Measurements from ENCODE around the gene KMT2C. TPM values are rescaled to one million over a fixed set of nuclear protein-coding genes. Genes with fewer than 3 reads are reported as not detected.
"Not testable (repeated sequence)": the region's sequence is repeated elsewhere in the genome, so short reads cannot be mapped to it uniquely, and the experiment has no call there.

Gene KMT2C
- 12.9 and 74.3 TPM in 2 replicates for total RNA-seq

DNA sequence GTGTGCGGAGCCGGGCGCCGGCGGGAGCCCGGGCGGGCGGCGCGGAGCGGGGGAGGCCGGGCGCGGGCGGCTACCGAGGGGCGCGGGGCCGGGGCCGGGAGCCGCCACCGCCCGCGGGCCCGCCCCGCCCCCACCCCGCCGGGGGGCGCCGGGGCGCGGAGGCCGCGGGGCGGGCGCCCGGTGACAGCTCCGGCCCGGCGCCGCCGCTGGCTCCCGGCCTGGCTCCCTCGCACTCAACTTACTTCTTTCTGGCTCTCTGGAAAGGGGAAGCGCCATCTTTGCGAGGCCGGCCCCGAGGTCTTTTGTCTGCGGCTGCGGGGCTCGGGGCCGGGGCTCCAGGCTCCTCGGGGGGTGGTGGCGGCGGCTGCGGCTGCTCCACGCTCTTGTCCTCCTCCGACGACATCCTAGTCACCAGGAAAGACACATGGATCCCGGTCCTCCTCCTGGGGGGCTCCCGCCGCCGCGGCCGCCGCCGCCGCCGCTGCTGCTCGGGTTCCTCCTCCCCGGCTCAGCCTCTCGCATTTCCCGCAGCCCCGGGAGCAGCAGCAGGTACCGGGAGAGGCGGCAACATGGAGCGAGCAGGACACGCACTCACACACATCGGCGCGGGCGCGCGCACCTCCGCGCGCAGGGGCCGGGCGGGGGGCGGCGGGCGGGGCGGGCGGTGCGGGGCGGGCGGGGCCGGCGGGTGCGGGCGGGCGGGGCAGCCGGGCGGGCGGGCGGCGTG is at the start of gene KMT2C:
TSS of gene KMT2C (minus strand) at position 620 of the 727 bp plus-strand sequence. CDS start at position 403, 217 bp downstream.
- no peak for DNase-seq (ENCODE audit: low read depth)

DNA sequence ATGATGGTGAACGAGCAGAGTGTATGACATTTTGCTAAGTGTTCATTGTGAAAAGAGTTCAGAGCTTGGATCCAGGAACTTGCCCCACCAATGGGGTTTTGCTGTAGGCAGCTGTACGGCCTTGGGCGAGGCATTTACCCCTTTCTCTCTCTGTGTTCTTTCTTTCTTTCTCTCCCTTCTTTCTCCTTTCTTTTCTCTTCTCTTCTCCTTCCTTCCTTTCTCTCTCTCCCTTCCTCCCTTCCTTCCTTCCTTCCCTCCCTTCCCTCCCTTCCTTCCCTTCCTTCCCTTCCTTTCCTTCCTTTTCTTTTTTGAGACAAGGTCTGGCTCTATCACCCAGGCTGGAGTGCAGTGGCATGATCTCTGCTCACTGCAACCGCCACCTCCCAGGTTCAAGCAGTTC is 45.3 kb upstream of the KMT2C start:
- DNase-seq (ENCODE audit: low read depth), result no peak

DNA sequence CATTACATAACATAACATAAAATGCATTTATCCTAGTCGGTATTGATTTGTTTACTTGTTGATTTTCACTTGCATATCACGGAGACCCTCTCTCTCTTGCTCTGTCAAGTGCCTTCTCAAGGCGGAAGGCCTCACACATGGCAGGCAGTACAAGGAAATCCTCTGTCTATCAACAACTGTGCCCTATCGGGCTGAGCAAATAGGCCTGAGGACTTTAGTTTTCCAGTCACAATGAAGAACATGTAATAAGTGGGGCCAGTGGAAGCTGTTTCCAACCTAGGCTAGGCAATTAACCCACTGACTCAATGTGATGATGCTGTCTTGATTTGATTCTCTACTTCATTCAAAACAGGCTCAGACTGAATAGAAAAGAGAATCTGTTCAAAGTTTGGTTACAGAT is 44.9 kb upstream of the KMT2C start:
- no peak for DNase-seq (ENCODE audit: low read depth)

DNA sequence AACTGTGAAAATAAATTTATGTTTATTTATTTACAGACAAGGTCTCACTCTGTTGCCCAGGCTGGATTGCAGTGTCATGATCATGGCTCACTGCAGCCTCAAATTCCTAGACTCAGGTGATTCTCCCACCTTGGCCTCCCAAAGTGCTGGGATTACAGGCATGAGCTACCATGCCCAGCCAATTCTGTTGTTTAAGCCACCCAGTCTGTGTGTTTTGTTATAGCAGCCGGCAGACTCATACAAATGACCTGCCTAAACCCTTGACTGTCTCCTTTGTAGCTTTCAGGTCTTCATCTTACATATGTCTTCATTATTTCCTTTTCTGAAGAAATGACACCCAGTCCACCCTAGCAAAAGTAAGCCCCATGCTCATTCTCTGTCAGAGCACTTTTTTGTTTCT is 43.8 kb upstream of the KMT2C start:
- no peak for DNase-seq (ENCODE audit: low read depth)

DNA sequence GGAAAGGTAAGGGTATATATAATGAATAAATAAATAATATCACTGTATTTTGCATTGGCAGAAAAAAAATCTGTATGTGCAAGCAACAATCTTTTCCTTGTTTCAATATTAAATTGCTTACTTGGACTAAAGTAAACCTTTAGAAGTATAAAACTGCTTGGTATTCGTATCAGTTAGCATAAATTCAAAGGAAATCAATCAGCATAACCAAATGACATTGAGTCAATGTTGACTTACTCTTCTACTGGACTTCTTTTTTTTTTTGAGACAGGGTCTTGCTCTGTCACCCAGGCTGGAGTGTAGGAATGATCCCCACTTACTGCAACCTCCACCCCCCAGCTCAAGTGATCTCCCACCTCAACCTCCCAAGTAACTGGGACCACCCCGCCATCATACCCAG is 42.3 kb upstream of the KMT2C start:
- DNase-seq (ENCODE audit: low read depth), result no peak

DNA sequence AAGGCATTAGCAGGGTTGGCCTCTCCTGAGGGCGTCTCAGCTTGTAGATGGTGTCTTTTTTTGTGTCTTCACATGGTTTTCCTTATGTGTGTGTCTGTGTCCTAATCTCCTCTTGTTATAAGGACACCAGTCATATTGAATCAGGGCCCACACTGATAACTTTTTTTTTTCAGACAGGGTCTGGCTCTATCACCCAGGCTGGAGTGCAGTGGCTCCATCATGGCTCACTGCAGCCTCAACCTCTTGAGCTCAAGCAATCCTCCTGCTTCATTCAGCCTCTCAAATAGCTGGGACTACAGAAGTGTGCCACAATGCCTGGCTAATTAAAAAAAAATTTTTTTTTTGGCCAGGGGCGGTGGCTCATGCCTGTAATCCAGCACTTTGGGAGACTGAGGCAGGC is 41.3 kb upstream of the KMT2C start:
- DNase-seq (ENCODE audit: low read depth), result no peak

DNA sequence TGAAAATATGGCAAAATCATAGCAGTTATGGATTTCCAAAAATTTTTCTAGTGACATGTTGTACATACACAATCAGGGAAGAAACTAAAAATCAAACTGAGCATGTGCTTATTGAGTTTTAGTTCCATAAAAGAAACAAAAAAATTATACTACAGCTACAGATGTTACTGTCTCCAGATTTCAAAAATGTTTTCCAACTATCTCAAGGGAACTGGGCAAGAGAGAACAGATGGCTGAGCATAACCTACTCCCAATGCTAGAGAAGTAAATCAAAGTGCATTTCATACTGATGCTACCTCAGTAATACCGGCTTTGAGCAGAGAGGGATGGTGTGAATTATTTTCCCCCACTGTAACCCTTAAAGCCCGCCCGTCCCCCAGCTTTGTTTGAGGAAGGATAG is 40.7 kb upstream of the KMT2C start:
- no peak for DNase-seq (ENCODE audit: low read depth)

DNA sequence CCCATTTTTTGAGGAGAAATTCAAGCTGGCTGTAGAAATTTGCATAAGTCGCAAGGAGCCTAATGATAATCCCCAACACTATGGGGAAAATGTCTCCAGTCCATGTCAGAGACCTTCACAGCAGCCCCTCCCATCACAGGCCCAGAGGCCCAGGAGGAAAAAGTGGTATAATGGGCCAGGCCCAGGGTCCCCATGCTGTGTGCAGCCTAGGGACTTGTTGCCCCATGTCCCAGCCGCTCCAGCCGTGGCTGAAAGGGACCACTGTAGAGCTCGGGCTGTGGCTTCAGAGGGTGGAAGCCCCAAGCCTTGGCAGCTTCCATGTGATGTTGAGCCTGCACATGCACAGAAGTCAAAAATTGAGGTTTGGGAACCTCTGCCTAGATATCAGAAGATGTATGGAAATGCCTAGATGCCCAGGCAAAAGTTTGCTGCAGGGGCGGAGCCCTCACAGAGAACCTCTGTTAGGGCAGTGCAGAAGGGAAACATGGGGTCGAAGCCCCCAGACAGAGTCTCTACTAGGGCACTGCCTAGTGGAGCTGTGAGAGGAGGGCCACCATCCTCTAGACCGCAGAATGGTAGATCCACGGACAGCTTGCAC is 35.3 kb upstream of the KMT2C start:
- not testable (repeated sequence) for DNase-seq (ENCODE audit: low read depth)

DNA sequence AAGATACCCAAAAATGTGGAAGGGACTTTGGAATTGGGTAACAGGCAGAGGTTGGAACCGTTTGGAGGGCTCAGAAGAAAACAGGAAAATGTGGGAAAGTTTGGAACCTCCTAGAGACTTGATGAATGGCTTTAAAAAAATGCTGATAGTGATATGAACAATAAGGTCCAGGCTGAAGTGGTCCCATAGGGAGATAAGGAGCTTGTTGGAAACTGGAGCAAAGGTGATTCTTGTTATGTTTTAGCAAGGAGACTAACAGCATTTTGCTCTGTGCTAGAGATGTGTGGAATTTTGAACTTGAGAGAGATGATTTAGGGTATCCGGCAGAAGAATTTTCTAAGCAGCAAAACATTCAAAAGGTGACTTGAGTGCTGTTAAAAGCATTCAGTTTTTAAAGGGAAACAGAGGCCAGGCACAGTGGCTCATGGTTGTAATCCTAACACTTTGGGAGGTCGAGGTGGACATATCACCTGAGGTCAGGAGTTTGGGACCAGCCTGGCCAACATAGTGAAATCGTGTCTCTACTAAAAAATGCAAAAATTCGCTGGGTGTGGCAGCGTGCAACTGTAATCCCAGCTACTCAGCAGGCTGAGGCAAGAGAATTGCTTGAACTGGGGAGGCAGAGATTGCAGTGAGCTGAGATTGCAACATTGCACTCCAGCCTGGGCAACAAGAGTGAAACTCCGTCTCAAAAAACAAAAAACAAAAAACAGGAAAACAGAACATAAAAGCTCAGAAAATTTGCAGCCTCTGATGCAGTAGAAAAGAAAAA is 34.6 kb upstream of the KMT2C start:
- DNase-seq (ENCODE audit: low read depth), result not testable (repeated sequence)

DNA sequence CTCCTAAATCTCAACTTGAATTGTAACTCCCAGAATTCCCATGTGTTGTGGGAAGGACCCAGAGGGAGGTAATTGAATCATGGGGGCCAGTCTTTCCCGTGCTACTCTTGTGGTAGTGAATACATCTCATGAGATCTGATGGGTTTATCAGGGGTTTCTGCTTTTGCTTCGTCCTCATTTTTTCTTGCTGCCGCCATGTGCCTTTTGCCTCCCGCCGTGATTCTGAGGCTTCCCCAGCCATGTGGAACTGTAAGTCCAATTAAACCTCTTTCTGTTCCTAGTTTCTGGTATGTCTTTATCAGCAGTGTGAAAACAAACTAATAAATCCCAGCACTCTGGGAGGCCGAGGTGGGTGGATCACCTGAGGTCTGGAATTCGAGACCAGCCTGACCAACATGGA is 33.8 kb upstream of the KMT2C start:
- DNase-seq (ENCODE audit: low read depth), result not testable (repeated sequence)

DNA sequence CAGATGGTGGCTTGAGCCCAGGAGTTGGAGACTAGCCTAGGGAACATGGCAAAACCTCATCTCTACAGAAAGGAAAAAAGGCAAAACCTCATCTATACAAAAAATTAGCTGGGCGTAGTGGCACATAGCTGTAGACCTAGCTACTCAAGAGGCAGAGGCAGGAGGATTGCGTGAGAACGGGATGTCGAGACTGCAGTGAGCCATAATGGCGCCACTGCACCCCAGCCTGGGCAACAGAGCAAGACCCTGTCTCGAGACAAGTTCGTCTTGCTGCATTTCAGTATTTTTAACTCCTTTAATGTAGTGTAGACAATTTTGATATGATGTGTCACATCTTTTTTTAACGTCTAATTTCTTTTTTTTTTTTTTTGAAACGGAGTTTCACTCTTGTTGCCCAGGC is 31.4 kb upstream of the KMT2C start:
- no peak for DNase-seq (ENCODE audit: low read depth)

DNA sequence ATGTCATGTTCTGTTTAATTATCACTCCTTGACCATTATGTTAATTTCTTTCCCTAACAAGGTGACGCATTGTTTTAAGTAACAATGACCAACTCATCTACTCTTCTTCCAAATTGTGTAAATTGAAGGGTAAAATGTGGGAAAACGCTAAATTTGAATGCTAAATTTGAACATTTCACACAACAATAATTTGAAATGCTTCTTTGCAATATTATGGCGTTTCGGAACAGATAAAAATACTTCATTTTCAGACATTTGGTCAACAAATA is 29.2 kb upstream of the KMT2C start:
- DNase-seq (ENCODE audit: low read depth), result no peak

DNA sequence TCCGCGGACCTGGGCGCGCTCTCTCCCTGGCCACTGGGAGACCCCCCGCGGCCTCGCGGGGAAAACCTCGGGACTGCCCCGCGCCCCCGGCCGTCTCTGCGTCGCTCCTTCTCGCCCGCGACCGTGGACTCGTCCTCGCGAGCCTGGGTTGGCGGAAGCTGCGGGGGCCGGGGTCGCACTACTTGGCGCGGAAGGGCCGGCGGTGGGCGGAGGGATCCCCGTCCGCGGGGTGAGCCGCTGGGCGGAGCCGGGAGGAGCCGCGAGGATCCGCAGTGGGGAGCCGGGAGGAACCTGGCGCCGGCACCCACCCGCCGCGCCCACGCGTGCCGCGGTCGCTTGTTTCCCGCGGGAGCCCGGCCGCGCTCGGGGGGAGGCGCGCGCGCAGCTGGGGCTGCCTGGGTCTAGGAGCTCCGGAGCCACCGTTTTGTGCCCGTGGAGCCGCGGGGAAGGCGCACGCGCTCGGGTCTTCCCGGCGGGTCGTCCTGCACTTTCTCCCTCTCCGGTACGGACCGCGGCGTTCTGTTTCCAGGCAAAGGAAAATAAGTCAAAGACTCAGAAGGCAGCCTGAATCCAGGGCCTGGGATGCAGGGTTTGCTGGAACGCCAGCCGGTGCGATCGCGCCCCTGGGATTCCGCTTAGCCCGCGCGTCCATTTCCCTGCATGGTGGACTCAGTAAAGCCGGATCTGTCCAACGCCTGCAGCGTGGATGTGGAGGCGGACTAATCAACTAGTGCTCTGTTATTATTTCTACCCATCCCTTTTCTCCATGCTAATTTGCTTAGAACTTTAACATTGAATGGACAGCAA is 28.7 kb upstream of the KMT2C start:
- DNase-seq (ENCODE audit: low read depth), result peak; percentile 30

DNA sequence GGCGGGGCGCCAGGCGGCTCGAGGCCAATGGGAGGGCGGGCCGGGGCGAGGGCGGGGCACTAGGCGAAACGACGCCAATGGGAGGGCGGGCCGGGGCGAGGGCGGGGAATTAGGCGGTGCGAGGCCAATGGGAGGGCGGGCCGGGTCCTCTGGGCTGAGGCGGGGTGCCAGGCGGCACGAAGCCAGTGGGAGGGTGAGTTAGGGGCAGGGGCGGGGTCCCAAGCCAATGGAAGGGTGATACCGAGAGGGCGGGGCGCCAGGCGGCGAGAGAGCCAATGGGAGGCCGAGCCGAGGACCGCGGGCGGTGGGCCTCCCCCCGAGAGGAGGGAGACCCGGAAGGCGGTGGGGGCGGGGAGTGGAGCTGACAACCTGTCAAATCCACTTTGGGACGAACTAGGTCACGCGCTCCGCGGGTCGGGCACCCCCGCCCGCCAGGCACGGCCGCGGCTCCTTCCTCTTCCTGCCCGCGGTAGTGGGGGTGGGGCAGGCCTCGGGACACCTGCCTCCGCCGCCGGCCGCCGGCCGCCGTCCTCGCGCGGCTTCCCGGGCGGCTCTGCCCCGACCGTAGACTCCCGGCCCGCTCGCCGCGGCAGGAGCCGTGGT is 28.0 kb upstream of the KMT2C start:
- DNase-seq (ENCODE audit: low read depth), result peak; percentile 91

DNA sequence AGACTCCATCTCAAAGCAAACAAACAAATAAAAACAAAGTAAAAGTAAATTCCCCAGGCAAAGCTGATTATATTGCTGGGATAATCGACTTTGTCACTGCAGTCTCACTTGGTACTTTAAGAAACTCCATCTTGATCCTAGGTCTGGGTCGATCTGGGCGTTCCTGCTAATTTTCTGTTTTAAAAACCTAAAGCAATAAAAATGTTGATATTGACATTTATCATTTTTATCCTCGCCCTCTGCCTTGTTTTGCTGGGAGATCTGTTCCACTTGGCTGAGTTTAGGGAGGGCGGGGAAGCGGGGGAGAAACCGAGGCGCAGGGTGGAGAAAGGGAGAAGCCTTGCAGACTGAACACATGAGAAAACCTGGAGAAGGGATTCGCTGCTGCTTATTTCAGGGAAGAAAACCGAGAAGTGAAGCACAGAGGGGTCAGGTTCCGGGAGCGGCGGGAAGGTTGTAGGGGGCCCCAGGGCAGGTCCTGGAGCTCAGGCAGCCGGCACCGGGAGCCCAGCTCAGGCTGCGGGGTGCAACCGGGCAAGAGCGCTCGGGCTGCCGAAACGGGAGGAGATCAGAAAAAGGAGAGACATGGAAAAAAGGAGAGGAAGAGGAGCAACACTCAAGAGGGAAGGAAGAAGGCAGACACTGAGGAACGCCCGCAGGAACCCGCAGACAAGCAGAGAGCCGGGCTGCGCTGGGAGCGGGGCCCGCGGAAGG is 27.3 kb upstream of the KMT2C start:
- DNase-seq (ENCODE audit: low read depth), result peak; percentile 50

DNA sequence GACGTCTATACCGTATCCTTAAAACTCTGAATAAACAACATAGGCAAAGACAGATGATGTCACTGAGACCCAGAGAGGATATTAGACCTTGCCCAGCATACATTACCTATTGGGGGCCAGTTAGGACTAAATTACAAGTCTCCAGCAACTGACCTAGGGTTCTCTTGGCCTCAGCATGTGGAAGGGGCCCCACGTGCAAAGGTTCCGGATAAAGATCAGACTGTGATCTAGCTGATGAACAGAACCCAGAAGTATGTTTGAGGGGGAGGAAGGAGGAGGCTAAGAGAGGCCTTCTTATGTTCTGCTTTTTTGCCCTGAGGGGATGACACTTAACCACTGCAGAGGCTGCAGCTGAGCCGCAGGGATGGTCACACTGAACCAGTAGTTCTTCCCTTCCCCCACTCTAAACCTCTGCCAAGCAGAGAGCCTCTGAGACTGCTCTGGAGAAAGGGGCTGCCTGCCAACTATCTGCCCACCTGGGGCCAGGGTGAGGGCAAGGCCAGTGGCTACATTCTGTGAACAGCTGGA is 24.0 kb upstream of the KMT2C start:
- DNase-seq (ENCODE audit: low read depth), result peak; percentile 28

DNA sequence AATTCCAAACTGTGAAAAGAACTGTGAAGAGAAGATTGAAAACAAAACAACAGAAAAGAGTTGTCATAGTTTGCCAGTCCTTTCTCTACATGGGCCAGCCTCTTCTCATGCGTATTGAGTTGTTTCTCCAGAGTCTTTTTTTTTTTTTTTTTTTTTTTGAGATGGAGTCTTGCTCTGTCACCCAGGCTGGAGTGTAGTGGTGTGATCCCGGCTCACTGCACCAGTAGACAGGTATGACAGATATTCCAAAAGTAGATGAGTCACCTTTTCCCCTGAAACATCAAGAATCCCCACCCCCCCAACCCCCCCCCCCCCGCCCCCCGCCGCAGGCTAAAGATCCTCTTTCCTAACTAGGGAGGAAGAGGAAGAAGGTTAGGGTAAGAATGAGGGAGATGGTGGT is 15.6 kb upstream of the KMT2C start:
- peak; percentile 16 for DNase-seq (ENCODE audit: low read depth)

DNA sequence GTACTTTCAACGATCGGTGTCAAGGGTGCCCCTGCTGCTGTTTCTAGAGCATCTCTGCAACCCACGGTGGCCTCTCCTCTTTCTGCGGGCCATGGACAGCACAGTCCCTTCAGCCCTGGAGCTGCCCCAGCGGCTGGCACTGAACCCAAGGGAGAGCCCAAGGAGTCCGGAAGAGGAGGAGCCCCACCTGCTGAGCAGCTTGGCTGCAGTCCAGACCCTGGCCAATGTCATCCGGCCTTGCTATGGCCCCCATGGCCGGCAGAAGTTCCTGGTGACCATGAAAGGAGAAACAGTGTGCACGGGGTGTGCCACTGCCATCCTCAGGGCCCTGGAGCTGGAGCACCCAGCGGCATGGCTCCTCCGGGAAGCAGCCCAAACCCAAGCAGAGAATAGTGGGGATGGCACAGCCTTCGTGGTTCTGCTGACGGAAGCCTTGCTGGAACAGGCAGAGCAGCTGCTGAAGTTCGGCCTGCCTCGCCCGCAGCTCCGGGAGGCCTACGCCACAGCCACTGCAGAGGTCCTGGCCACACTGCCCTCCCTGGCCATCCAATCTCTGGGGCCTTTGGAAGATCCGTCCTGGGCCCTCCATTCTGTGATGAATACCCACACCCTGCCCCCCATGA is 9.7 kb upstream of the KMT2C start:
- not testable (repeated sequence) for DNase-seq (ENCODE audit: low read depth)

DNA sequence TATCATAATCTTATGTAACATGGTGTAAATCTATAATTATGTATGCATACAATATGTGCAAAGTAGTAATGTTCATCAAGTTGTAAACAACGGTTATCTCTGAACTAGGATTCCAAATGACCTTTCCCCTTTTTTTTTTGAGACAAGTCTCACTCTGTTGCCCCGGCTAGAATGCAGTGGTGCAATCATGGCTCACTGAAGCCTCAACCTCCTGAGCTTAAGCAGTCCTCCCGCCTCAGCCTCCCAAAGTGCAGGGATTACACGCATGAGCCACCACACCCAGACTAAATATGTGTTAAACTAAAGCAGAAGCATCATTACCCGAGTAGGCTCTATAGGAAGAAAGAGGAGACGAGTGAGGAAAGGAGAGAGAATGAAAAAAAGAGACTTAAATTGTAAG is 7.8 kb upstream of the KMT2C start:
- no peak for DNase-seq (ENCODE audit: low read depth)

DNA sequence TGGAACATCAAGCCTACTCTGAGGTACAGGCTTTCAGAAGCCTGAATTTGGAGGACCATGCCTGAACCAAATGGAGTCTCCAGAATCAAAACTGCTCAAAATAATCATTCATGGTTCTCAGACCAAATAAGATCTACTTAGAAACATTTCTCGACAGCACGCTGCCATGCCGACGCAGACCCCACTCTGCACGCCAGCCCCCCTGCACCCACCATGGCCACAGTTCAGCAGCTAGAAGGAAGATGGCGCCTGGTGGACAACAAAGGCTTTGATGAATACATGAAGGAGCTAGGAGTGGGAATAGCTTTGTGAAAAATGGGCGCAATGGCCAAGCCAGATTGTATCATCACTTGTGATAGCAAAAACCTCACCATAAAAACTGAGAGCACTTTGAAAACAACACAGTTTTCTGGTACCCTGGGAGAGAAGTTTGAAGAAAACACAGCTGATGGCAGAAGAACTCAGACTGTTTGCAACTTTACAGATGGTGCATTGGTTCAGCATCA is 6.6 kb upstream of the KMT2C start:
- DNase-seq (ENCODE audit: low read depth), result no peak

Data from renal cortical epithelial cell (primary cell).